ENCODE results near the gene GJA8.
"Not testable (repeated sequence)": the region's sequence is repeated elsewhere in the genome, so short reads cannot be mapped to it uniquely, and the experiment has no call there.

GJA8 gene

GRCh38 chr1:147902253-147902845 is at the start of gene GJA8:
Gene GJA8, plus strand, starts transcription at chr1:147902795. Its CDS starts 5,161 bp downstream, at chr1:147907956.
- Histone ChIP-seq H3K9ac (ENCODE audit: low read depth in 1 of 2, low read length in 2 of 2) (no peak within 1 kb of the TSS), H3K9me3 (ENCODE audit: control insufficient read depth in 2 of 2, low read length in 2 of 2) (no peaks in the 10 kb centered on the region), H3K4me1 (ENCODE audit: control insufficient read depth in 2 of 2, insufficient read depth in 2 of 2, low read length in 2 of 2) (no peaks in the 10 kb centered on the region), H3K27me3 (ENCODE audit: control insufficient read depth in 2 of 2, insufficient read depth in 2 of 2, low read length in 2 of 2) (peaks cover 2 to 7% of the 10 kb centered on the region in 2 donors), H3K36me3 (ENCODE audit: control insufficient read depth in 2 of 2, insufficient read depth in 2 of 2, low read length in 2 of 2) (no peaks in the 10 kb centered on the region), H3K27ac (ENCODE audit: low read depth in 2 of 2, low read length in 2 of 2) (no peak within 1 kb of the TSS), H3K4me3 (ENCODE audit: low read length in 2 of 2) (no peak within 1 kb of the TSS)

GRCh38 chr1:147853391-147853790 is 49.2 kb upstream of the GJA8 start:
- no peaks in the 10 kb centered on the region for H3K36me3 ChIP-seq (ENCODE audit: control insufficient read depth in 2 of 2, insufficient read depth in 2 of 2, low read length in 2 of 2)
- H3K4me3 ChIP-seq (ENCODE audit: low read length in 2 of 2), result no peak overlapping the region
- no peaks in the 10 kb centered on the region for H3K4me1 ChIP-seq (ENCODE audit: control insufficient read depth in 2 of 2, insufficient read depth in 2 of 2, low read length in 2 of 2)
- H3K9ac ChIP-seq (ENCODE audit: low read depth in 1 of 2, low read length in 2 of 2), result no peak overlapping the region
- H3K9me3 ChIP-seq (ENCODE audit: control insufficient read depth in 2 of 2, low read length in 2 of 2), result no peaks in the 10 kb centered on the region
- H3K27ac ChIP-seq (ENCODE audit: low read depth in 2 of 2, low read length in 2 of 2), result no peak overlapping the region
- no peaks in the 10 kb centered on the region for H3K27me3 ChIP-seq (ENCODE audit: control insufficient read depth in 2 of 2, insufficient read depth in 2 of 2, low read length in 2 of 2)

- H3K4me3 ChIP-seq (ENCODE audit: low read length in 2 of 2); H3K27ac ChIP-seq (ENCODE audit: low read depth in 2 of 2, low read length in 2 of 2); H3K4me1 ChIP-seq (ENCODE audit: control insufficient read depth in 2 of 2, insufficient read depth in 2 of 2, low read length in 2 of 2); H3K9me3 ChIP-seq (ENCODE audit: control insufficient read depth in 2 of 2, low read length in 2 of 2); H3K36me3 ChIP-seq (ENCODE audit: control insufficient read depth in 2 of 2, insufficient read depth in 2 of 2, low read length in 2 of 2); H3K27me3 ChIP-seq (ENCODE audit: control insufficient read depth in 2 of 2, insufficient read depth in 2 of 2, low read length in 2 of 2); H3K9ac ChIP-seq (ENCODE audit: low read depth in 1 of 2, low read length in 2 of 2): not testable (repeated sequence)
Measured at GRCh38 chr1:147854989-147855388, 47.6 kb upstream of the GJA8 start.

- H3K9ac ChIP-seq (ENCODE audit: low read depth in 1 of 2, low read length in 2 of 2); H3K27ac ChIP-seq (ENCODE audit: low read depth in 2 of 2, low read length in 2 of 2); H3K4me1 ChIP-seq (ENCODE audit: control insufficient read depth in 2 of 2, insufficient read depth in 2 of 2, low read length in 2 of 2); H3K27me3 ChIP-seq (ENCODE audit: control insufficient read depth in 2 of 2, insufficient read depth in 2 of 2, low read length in 2 of 2); H3K9me3 ChIP-seq (ENCODE audit: control insufficient read depth in 2 of 2, low read length in 2 of 2); H3K36me3 ChIP-seq (ENCODE audit: control insufficient read depth in 2 of 2, insufficient read depth in 2 of 2, low read length in 2 of 2); H3K4me3 ChIP-seq (ENCODE audit: low read length in 2 of 2): not testable (repeated sequence)
Measured at GRCh38 chr1:147855996-147856395, 46.6 kb upstream of the GJA8 start.

- not testable (repeated sequence) for H3K4me1 ChIP-seq (ENCODE audit: control insufficient read depth in 2 of 2, insufficient read depth in 2 of 2, low read length in 2 of 2); H3K27me3 ChIP-seq (ENCODE audit: control insufficient read depth in 2 of 2, insufficient read depth in 2 of 2, low read length in 2 of 2); H3K4me3 ChIP-seq (ENCODE audit: low read length in 2 of 2); H3K27ac ChIP-seq (ENCODE audit: low read depth in 2 of 2, low read length in 2 of 2); H3K9ac ChIP-seq (ENCODE audit: low read depth in 1 of 2, low read length in 2 of 2); H3K36me3 ChIP-seq (ENCODE audit: control insufficient read depth in 2 of 2, insufficient read depth in 2 of 2, low read length in 2 of 2); H3K9me3 ChIP-seq (ENCODE audit: control insufficient read depth in 2 of 2, low read length in 2 of 2)
Measured at GRCh38 chr1:147867204-147867603, 35.4 kb upstream of the GJA8 start.

GRCh38 chr1:147878022-147878421 is 24.6 kb upstream of the GJA8 start:
- Histone ChIP-seq H3K27ac (ENCODE audit: low read depth in 2 of 2, low read length in 2 of 2) (no peak overlapping the region), H3K9me3 (ENCODE audit: control insufficient read depth in 2 of 2, low read length in 2 of 2) (no peaks in the 10 kb centered on the region)

GRCh38 chr1:147879911-147880310 is 22.7 kb upstream of the GJA8 start:
- Histone ChIP-seq H3K4me1 (ENCODE audit: control insufficient read depth in 2 of 2, insufficient read depth in 2 of 2, low read length in 2 of 2) (no peaks in the 10 kb centered on the region), H3K9ac (ENCODE audit: low read depth in 1 of 2, low read length in 2 of 2) (no peak overlapping the region), H3K36me3 (ENCODE audit: control insufficient read depth in 2 of 2, insufficient read depth in 2 of 2, low read length in 2 of 2) (no peaks in the 10 kb centered on the region), H3K27me3 (ENCODE audit: control insufficient read depth in 2 of 2, insufficient read depth in 2 of 2, low read length in 2 of 2) (no peaks in the 10 kb centered on the region), H3K9me3 (ENCODE audit: control insufficient read depth in 2 of 2, low read length in 2 of 2) (no peaks in the 10 kb centered on the region), H3K4me3 (ENCODE audit: low read length in 2 of 2) (no peak overlapping the region), H3K27ac (ENCODE audit: low read depth in 2 of 2, low read length in 2 of 2) (no peak overlapping the region)

More at GRCh38 chr1:147878022-147878421, 24.6 kb upstream of the GJA8 start:
- Histone ChIP-seq H3K4me1 (ENCODE audit: control insufficient read depth in 2 of 2, insufficient read depth in 2 of 2, low read length in 2 of 2) (no peaks in the 10 kb centered on the region), H3K27me3 (ENCODE audit: control insufficient read depth in 2 of 2, insufficient read depth in 2 of 2, low read length in 2 of 2) (no peaks in the 10 kb centered on the region), H3K36me3 (ENCODE audit: control insufficient read depth in 2 of 2, insufficient read depth in 2 of 2, low read length in 2 of 2) (no peaks in the 10 kb centered on the region), H3K4me3 (ENCODE audit: low read length in 2 of 2) (no peak overlapping the region), H3K9ac (ENCODE audit: low read depth in 1 of 2, low read length in 2 of 2) (no peak overlapping the region)

- no peaks in the 10 kb centered on the region for H3K36me3 ChIP-seq (ENCODE audit: control insufficient read depth in 2 of 2, insufficient read depth in 2 of 2, low read length in 2 of 2)
- H3K27ac ChIP-seq (ENCODE audit: low read depth in 2 of 2, low read length in 2 of 2), result no peak overlapping the region
- H3K9me3 ChIP-seq (ENCODE audit: control insufficient read depth in 2 of 2, low read length in 2 of 2), result no peaks in the 10 kb centered on the region
- H3K27me3 ChIP-seq (ENCODE audit: control insufficient read depth in 2 of 2, insufficient read depth in 2 of 2, low read length in 2 of 2), result no peaks in the 10 kb centered on the region
- no peak overlapping the region for H3K4me3 ChIP-seq (ENCODE audit: low read length in 2 of 2)
- no peaks in the 10 kb centered on the region for H3K4me1 ChIP-seq (ENCODE audit: control insufficient read depth in 2 of 2, insufficient read depth in 2 of 2, low read length in 2 of 2)
- no peak overlapping the region for H3K9ac ChIP-seq (ENCODE audit: low read depth in 1 of 2, low read length in 2 of 2)
Measured at GRCh38 chr1:147882535-147882934, 20.1 kb upstream of the GJA8 start.

GRCh38 chr1:147890177-147890790 is 12.3 kb upstream of the GJA8 start:
- Histone ChIP-seq H3K9ac (ENCODE audit: low read depth in 1 of 2, low read length in 2 of 2) (no peak overlapping the region), H3K4me3 (ENCODE audit: low read length in 2 of 2) (no peak overlapping the region), H3K9me3 (ENCODE audit: control insufficient read depth in 2 of 2, low read length in 2 of 2) (no peaks in the 10 kb centered on the region), H3K4me1 (ENCODE audit: control insufficient read depth in 2 of 2, insufficient read depth in 2 of 2, low read length in 2 of 2) (no peaks in the 10 kb centered on the region), H3K27me3 (ENCODE audit: control insufficient read depth in 2 of 2, insufficient read depth in 2 of 2, low read length in 2 of 2) (peaks cover 0 to 2% of the 10 kb centered on the region in 2 donors), H3K27ac (ENCODE audit: low read depth in 2 of 2, low read length in 2 of 2) (no peak overlapping the region), H3K36me3 (ENCODE audit: control insufficient read depth in 2 of 2, insufficient read depth in 2 of 2, low read length in 2 of 2) (no peaks in the 10 kb centered on the region)

- Histone ChIP-seq H3K36me3 (ENCODE audit: control insufficient read depth in 2 of 2, insufficient read depth in 2 of 2, low read length in 2 of 2) (no peaks in the 10 kb centered on the region), H3K27me3 (ENCODE audit: control insufficient read depth in 2 of 2, insufficient read depth in 2 of 2, low read length in 2 of 2) (peaks cover 0 to 2% of the 10 kb centered on the region in 2 donors), H3K4me1 (ENCODE audit: control insufficient read depth in 2 of 2, insufficient read depth in 2 of 2, low read length in 2 of 2) (no peaks in the 10 kb centered on the region), H3K4me3 (ENCODE audit: low read length in 2 of 2) (no peak overlapping the region), H3K9me3 (ENCODE audit: control insufficient read depth in 2 of 2, low read length in 2 of 2) (no peaks in the 10 kb centered on the region), H3K9ac (ENCODE audit: low read depth in 1 of 2, low read length in 2 of 2) (no peak overlapping the region), H3K27ac (ENCODE audit: low read depth in 2 of 2, low read length in 2 of 2) (no peak overlapping the region)
Measured at GRCh38 chr1:147891088-147891487, 11.5 kb upstream of the GJA8 start.
